ENCODE data around the gene FOXD1. TPM values are rescaled to one million over a fixed set of nuclear protein-coding genes. Genes with fewer than 3 reads are reported as not detected.

The FOXD1 gene
- total RNA-seq, 1 experiment from 2014 or later: 50.9 TPM

DNA sequence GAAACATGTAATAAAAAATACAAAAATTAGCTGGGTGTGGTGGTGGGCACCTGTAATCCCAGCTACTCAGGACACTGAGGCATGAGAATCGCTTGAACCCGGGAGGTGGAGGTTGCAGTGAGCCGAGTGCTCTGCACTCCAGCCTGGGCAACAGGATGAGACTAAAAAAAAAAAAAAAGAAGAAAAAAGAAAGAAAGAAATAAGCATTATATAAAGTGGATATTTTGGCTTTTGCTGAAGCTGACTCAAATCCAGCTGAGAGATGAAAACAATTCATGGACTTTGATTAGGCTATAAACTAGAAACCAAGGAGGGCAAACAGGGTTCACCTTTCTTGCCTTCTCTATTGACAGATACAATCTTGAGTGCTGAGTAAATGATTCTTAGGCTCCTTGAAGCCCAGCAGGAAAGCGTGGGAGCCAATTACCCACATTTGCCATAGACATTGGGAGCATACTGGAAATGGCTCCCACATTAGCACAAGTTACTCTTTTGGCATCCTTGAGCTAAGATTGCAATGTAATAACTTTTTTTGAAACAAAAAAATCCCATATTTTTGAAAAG, 47.3 kb upstream of the FOXD1 start:
- no peaks in the 10 kb centered on the region for H3K9me3 Mint-ChIP-seq (ENCODE audit: unreplicated experiment)
- no peak overlapping the region for H3K27ac Mint-ChIP-seq (ENCODE audit: low read depth, unreplicated experiment)
- no peak for TF ChIP-seq CTCF (IDR thresholded peaks at IDR 0.05; ENCODE audit: unreplicated experiment)
- H3K27me3 Mint-ChIP-seq (ENCODE audit: insufficient read depth, unreplicated experiment): no peaks in the 10 kb centered on the region
- peaks cover 35% of the 10 kb centered on the region for H3K36me3 Mint-ChIP-seq (ENCODE audit: insufficient read depth, unreplicated experiment)
- no TSS peak for BruUV-seq (replicated peaks)
- ChIA-PET CTCF (interaction anchor here (0.7 to 1.5 kb wide), 6 partner anchors 10 to 362 kb away, joined by 3 to 7 read pairs (median 4); no protein-coding TSS in a partner anchor), POLR2A (interaction anchor here (0.6 to 6.1 kb wide), 8 partner anchors 10 to 402 kb away, joined by 3 to 84 read pairs (median 14); partner anchors contain the start of genes ANKRA2 and UTP15)
- intact Hi-C loops (cut with micrococcal nuclease): loop anchor here (1.0 kb wide), 1 partner anchor 42 kb away; no protein-coding TSS in a partner anchor
- no peak overlapping the region for H3K4me3 Mint-ChIP-seq (ENCODE audit: unreplicated experiment)
- H3K4me1 Mint-ChIP-seq (ENCODE audit: insufficient read depth, unreplicated experiment): peaks cover 7% of the 10 kb centered on the region
- no peak for DNase-seq (ENCODE audit: unreplicated experiment)

- Mint-ChIP-seq H3K36me3 (ENCODE audit: insufficient read depth, unreplicated experiment) (peaks cover 23% of the 10 kb centered on the region), H3K27ac (ENCODE audit: low read depth, unreplicated experiment) (no peak overlapping the region), H3K4me3 (ENCODE audit: unreplicated experiment) (no peak overlapping the region), H3K4me1 (ENCODE audit: insufficient read depth, unreplicated experiment) (peaks cover 5% of the 10 kb centered on the region), H3K9me3 (ENCODE audit: unreplicated experiment) (no peaks in the 10 kb centered on the region), H3K27me3 (ENCODE audit: insufficient read depth, unreplicated experiment) (no peaks in the 10 kb centered on the region)
- intact Hi-C loops (cut with micrococcal nuclease): no loop called here
- no peak for TF ChIP-seq CTCF (IDR thresholded peaks at IDR 0.05; ENCODE audit: unreplicated experiment)
- BruUV-seq (replicated peaks): no TSS peak
- POLR2A ChIA-PET: no interaction called here
- no peak for DNase-seq (ENCODE audit: unreplicated experiment)
- CTCF ChIA-PET: interaction anchor here (0.7 kb wide), 1 partner anchor 44 kb away, joined by 5 read pairs; no protein-coding TSS in a partner anchor
Measured at GRCh38 chr5:73494721-73495120, 46.1 kb upstream of the FOXD1 start.

GRCh38 chr5:73493421-73493820, 44.8 kb upstream of the FOXD1 start:
- intact Hi-C loops (cut with micrococcal nuclease): no loop called here
- no peaks in the 10 kb centered on the region for H3K27me3 Mint-ChIP-seq (ENCODE audit: insufficient read depth, unreplicated experiment)
- no peak for TF ChIP-seq CTCF (IDR thresholded peaks at IDR 0.05; ENCODE audit: unreplicated experiment)
- no peaks in the 10 kb centered on the region for H3K9me3 Mint-ChIP-seq (ENCODE audit: unreplicated experiment)
- DNase-seq (ENCODE audit: unreplicated experiment): no peak
- no peak overlapping the region for H3K4me3 Mint-ChIP-seq (ENCODE audit: unreplicated experiment)
- peaks cover 5% of the 10 kb centered on the region for H3K4me1 Mint-ChIP-seq (ENCODE audit: insufficient read depth, unreplicated experiment)
- ChIA-PET CTCF (interaction anchor here (1.2 kb wide), 1 partner anchor 40 kb away, joined by 3 read pairs; no protein-coding TSS in a partner anchor), POLR2A (interaction anchor here (0.7 kb wide), 1 partner anchor 279 kb away, joined by 3 read pairs; no protein-coding TSS in a partner anchor)
- peaks cover 14% of the 10 kb centered on the region for H3K36me3 Mint-ChIP-seq (ENCODE audit: insufficient read depth, unreplicated experiment)
- H3K27ac Mint-ChIP-seq (ENCODE audit: low read depth, unreplicated experiment): no peak overlapping the region
- no TSS peak for BruUV-seq (replicated peaks)

DNA sequence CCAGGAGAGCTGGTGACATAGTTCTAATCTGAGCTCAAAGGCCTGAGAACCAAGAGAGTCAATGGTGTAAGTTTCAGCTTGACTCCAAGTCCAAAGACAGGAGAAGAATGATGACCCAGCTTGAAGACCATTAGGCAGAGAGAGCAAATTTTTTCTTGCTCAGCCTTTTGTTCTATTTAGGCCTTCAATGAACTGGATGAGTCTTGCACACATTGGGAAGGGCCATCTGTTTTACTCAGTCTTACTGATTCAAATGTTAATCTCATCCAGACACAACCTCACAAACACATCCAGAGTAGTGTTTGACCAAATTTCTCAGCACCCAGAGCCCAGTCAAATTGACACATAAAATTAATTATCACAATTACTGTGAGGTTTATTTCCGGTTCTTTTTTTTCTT, 42.6 kb upstream of the FOXD1 start:
- H3K4me1 Mint-ChIP-seq (ENCODE audit: insufficient read depth, unreplicated experiment): no peaks in the 10 kb centered on the region

More for the DNA sequence above, 42.6 kb upstream of the FOXD1 start:
- DNase-seq (ENCODE audit: unreplicated experiment): no peak
- intact Hi-C loops (cut with micrococcal nuclease): no loop called here
- Mint-ChIP-seq H3K36me3 (ENCODE audit: insufficient read depth, unreplicated experiment) (peaks cover 6% of the 10 kb centered on the region), H3K27me3 (ENCODE audit: insufficient read depth, unreplicated experiment) (no peaks in the 10 kb centered on the region), H3K27ac (ENCODE audit: low read depth, unreplicated experiment) (no peak overlapping the region), H3K9me3 (ENCODE audit: unreplicated experiment) (no peaks in the 10 kb centered on the region), H3K4me3 (ENCODE audit: unreplicated experiment) (no peak overlapping the region)
- POLR2A ChIA-PET: no interaction called here
- BruUV-seq (replicated peaks): no TSS peak
- no peak for TF ChIP-seq CTCF (IDR thresholded peaks at IDR 0.05; ENCODE audit: unreplicated experiment)
- CTCF ChIA-PET: interaction anchor here (0.6 kb wide), 2 partner anchors 43 to 1665 kb away, joined by 3 to 4 read pairs; no protein-coding TSS in a partner anchor
